Neural progenitor cell (in vitro differentiated cells): ENCODE measurements around the gene TMEM94. TPM values are rescaled to one million over a fixed set of nuclear protein-coding genes. Genes with fewer than 3 reads are reported as not detected.
"Not testable (repeated sequence)": the region's sequence is repeated elsewhere in the genome, so short reads cannot be mapped to it uniquely, and the experiment has no call there.

Source experiments
- DNase-seq: peaks from one replicate; pipeline ENCODE4 v3.0.0-alpha.2; 2016; ENCODE audit warnings: low spot score
- H2AFZ ChIP-seq: fragments of 200-600 bp; sonication (generic); replicated peaks from 2 replicates; pipeline ENCODE4 v1.6.1; 2016; ENCODE audit warnings: antibody characterized with exemption
- H3F3A ChIP-seq: fragments of 200-600 bp; sonication (generic); 2 replicates; pipeline ENCODE4 v1.6.1; 2016; ENCODE audit warnings: antibody characterized with exemption, low read depth
- H3K27ac ChIP-seq: fragments of 200-600 bp; sonication (generic); 2 replicates; pipeline ENCODE4 v1.5.1; 2016; ENCODE audit warnings: mild to moderate bottlenecking
- H3K27me3 ChIP-seq: fragments of 200-600 bp; sonication (generic); 2 replicates; pipeline ENCODE4 v1.6.1; 2016; ENCODE audit warnings: mild to moderate bottlenecking, moderate library complexity
- H3K36me3 ChIP-seq: fragments of 200-600 bp; sonication (generic); 2 replicates; pipeline ENCODE4 v1.5.1; 2016
- H3K4me1 ChIP-seq: fragments of 200-600 bp; sonication (generic); 2 replicates; pipeline ENCODE4 v1.6.1; 2016; ENCODE audit warnings: mixed run types
- H3K4me2 ChIP-seq: fragments of 200-600 bp; sonication (generic); 2 replicates; pipeline ENCODE4 v1.6.1; 2016
- H3K4me3 ChIP-seq: fragments of 200-600 bp; sonication (generic); 2 replicates; pipeline ENCODE4 v1.5.1; 2016
- H3K79me2 ChIP-seq: fragments of 200-600 bp; sonication (generic); 2 replicates; pipeline ENCODE4 v1.6.1; 2016; ENCODE audit warnings: low read depth
- H3K9ac ChIP-seq: fragments of 200-600 bp; sonication (generic); 2 replicates; pipeline ENCODE4 v1.6.1; 2016
- H3K9me3 ChIP-seq: fragments of 200-600 bp; sonication (generic); 2 replicates; pipeline ENCODE4 v1.5.1; 2016; ENCODE audit warnings: low read depth
- H4K20me1 ChIP-seq: fragments of 200-600 bp; sonication (generic); 2 replicates; pipeline ENCODE4 v1.6.1; 2016; ENCODE audit warnings: low read depth
- H3K27ac Mint-ChIP-seq: 3 replicates; pipeline ENCODE4 v1.8.0; 2021; ENCODE audit warnings: mixed read lengths
- H3K27me3 Mint-ChIP-seq: 2 replicates; pipeline ENCODE4 v1.8.0; 2022; ENCODE audit warnings: low read depth, mild to moderate bottlenecking, inconsistent platforms, moderate library complexity, mixed read lengths; ENCODE audit not compliant: insufficient read depth
- H3K36me3 Mint-ChIP-seq: 3 replicates; pipeline ENCODE4 v1.8.0; 2021; ENCODE audit warnings: mixed read lengths
- H3K4me1 Mint-ChIP-seq: 3 replicates; pipeline ENCODE4 v1.8.0; 2021; ENCODE audit warnings: mixed read lengths
- H3K4me3 Mint-ChIP-seq: 3 replicates; pipeline ENCODE4 v1.8.0; 2021; ENCODE audit warnings: mild to moderate bottlenecking, moderate library complexity, mixed read lengths
- H3K9me3 Mint-ChIP-seq: 3 replicates; pipeline ENCODE4 v1.8.0; 2020; ENCODE audit warnings: mixed read lengths
- CTCF ChIP-seq: fragments of 200-600 bp; sonication (generic); IDR thresholded peaks from 2 replicates; pipeline ENCODE4 v1.5.1; 2017; ENCODE audit warnings: antibody characterized with exemption, mild to moderate bottlenecking
- EZH2 ChIP-seq: fragments of 200-600 bp; sonication (generic); IDR thresholded peaks from 2 replicates; pipeline ENCODE4 v1.6.1; 2017; ENCODE audit warnings: antibody characterized with exemption, mild to moderate bottlenecking, moderate library complexity
- EZH2phosphoT487 ChIP-seq: fragments of 200-600 bp; sonication (generic); IDR thresholded peaks from 2 replicates; pipeline ENCODE4 v1.6.1; 2017; ENCODE audit warnings: antibody characterized with exemption
- total RNA-seq: library from RNA; depleted of rRNA; stranded (reverse); fragments of >200 nt; gene quantifications from 2 replicates; pipeline ENCODE4 v1.2.3, GENCODE V29; 2015; ENCODE audit warnings: low replicate concordance

Gene TMEM94
- total RNA-seq, 1 donor from 2014 or later: 23.6 TPM

- no peak overlapping the region for H2AFZ ChIP-seq
- Mint-ChIP-seq H3K36me3 (peaks cover 3% of the 10 kb centered on the region), H3K27ac (no peak overlapping the region), H3K9me3 (no peaks in the 10 kb centered on the region), H3K4me3 (no peak overlapping the region), H3K27me3 (peaks cover 3% of the 10 kb centered on the region), H3K4me1 (peaks cover 34% of the 10 kb centered on the region)
- H3K27ac ChIP-seq: no peak overlapping the region
- no peak overlapping the region for H3K4me3 ChIP-seq
- H3K9ac ChIP-seq: no peak overlapping the region
- H3K9me3 ChIP-seq: no peaks in the 10 kb centered on the region
- no peaks in the 10 kb centered on the region for H3K36me3 ChIP-seq
- no peak for DNase-seq
- H3K4me2 ChIP-seq: no peak overlapping the region
- peaks cover 4% of the 10 kb centered on the region for H3F3A ChIP-seq
- H4K20me1 ChIP-seq: no peaks in the 10 kb centered on the region
- peaks cover 12% of the 10 kb centered on the region for H3K79me2 ChIP-seq
- no peaks in the 10 kb centered on the region for H3K27me3 ChIP-seq
- H3K4me1 ChIP-seq: peaks cover 15% of the 10 kb centered on the region
- TF ChIP-seq EZH2: no peak
- TF ChIP-seq CTCF: no peak
- TF ChIP-seq EZH2phosphoT487: no peak
Measured at GRCh38 chr17:75454193-75454592, 2.2 kb upstream of the TMEM94 start.

DNA sequence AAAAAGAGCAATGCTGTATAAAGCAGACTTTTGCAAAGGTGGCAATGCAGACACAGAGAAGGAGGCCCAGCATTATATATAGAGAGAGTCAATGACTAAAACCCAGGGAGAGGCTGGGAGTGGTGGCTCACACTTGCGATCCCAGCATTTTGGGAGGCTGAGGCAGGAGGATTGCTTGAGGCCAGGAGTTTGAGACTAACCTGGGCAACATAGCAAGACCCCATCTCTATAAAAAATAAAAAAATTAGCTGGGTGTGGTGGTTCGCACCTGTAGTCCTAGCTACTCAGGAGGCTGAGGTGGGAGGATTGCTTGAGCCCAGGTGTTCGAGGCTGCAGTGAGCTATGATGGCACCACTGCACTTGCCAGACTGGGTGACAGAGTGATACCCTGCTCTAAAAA, 1.8 kb upstream of the TMEM94 start:
- not testable (repeated sequence) for H3K4me2 ChIP-seq, H3K36me3 Mint-ChIP-seq, H3K4me3 Mint-ChIP-seq, H3K27ac ChIP-seq, H3K9me3 ChIP-seq, H3K36me3 ChIP-seq, H3K27ac Mint-ChIP-seq, H3K4me3 ChIP-seq, H3K27me3 ChIP-seq, H3K9me3 Mint-ChIP-seq, DNase-seq, H3F3A ChIP-seq, H3K27me3 Mint-ChIP-seq, H2AFZ ChIP-seq, H3K9ac ChIP-seq, H4K20me1 ChIP-seq
- peaks cover 12% of the 10 kb centered on the region for H3K79me2 ChIP-seq
- peaks cover 15% of the 10 kb centered on the region for H3K4me1 ChIP-seq
- H3K4me1 Mint-ChIP-seq: peaks cover 37% of the 10 kb centered on the region

- Mint-ChIP-seq H3K36me3 (peaks cover 7% of the 10 kb centered on the region), H3K27me3 (peaks cover 3% of the 10 kb centered on the region), H3K27ac (peak overlapping the region; percentile 40), H3K4me3 (peak overlapping the region; percentile 92), H3K9me3 (no peaks in the 10 kb centered on the region), H3K4me1 (peaks cover 42% of the 10 kb centered on the region)
- Histone ChIP-seq H3K4me2 (peak overlapping the region; percentile 78), H3K27me3 (no peaks in the 10 kb centered on the region), H3K36me3 (no peaks in the 10 kb centered on the region), H3K9ac (peak overlapping the region; percentile 53), H2AFZ (peak overlapping the region; percentile 20), H3F3A (peaks cover 4% of the 10 kb centered on the region), H3K27ac (peak overlapping the region; percentile 61), H3K79me2 (peaks cover 20% of the 10 kb centered on the region), H4K20me1 (no peaks in the 10 kb centered on the region), H3K9me3 (no peaks in the 10 kb centered on the region), H3K4me3 (peak overlapping the region; percentile 53), H3K4me1 (peaks cover 15% of the 10 kb centered on the region)
- DNase-seq: no peak
- no peak for TF ChIP-seq EZH2phosphoT487
- no peak for TF ChIP-seq EZH2
- no peak for TF ChIP-seq CTCF
Measured at GRCh38 chr17:75456039-75456416, 407 bp upstream of the TMEM94 start.

DNA sequence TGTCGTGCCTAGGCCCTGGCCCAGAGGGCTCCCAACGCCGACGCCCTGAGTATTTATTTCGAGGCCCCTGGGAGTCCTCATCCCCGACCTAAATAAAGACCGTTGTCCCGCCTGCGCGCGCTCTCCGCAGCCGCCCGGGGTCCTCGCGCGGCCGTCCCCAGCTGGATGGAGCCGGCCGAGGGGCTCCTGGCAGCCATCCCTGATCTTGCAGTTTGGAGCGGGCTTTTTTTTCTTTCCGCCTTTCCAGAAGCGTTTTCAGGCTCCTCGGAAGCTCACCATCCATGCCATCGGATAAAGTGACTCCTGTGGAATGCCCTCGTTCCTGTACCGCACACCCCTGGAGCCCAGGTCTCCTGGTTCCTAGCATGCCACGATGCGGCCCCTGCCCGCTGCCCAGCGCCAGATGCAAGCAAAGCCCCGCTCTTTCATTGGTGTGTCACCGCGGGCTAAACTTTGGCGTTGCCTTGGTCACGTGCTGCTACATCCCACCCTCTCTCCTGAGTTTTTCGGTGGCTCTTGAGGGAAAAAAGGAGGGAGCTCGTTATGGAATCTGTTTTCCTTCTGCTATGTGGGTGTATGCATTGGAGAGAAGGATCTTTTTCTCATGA, 716 bp downstream of the TMEM94 start:
- Histone ChIP-seq H3K4me1 (peaks cover 15% of the 10 kb centered on the region), H4K20me1 (no peaks in the 10 kb centered on the region), H3K79me2 (peaks cover 20% of the 10 kb centered on the region), H2AFZ (peak overlapping the region; percentile 58), H3K27ac (peak overlapping the region; percentile 30), H3K9me3 (no peaks in the 10 kb centered on the region), H3K36me3 (no peaks in the 10 kb centered on the region), H3K27me3 (no peaks in the 10 kb centered on the region), H3K9ac (peak overlapping the region; percentile 57), H3K4me3 (peak overlapping the region; percentile 53), H3K4me2 (peak overlapping the region; percentile 75), H3F3A (peaks cover 4% of the 10 kb centered on the region)
- Mint-ChIP-seq H3K36me3 (peaks cover 7% of the 10 kb centered on the region), H3K27ac (peak overlapping the region; percentile 96), H3K9me3 (no peaks in the 10 kb centered on the region), H3K4me1 (peaks cover 42% of the 10 kb centered on the region), H3K4me3 (peak overlapping the region; percentile 92), H3K27me3 (peaks cover 3% of the 10 kb centered on the region)
- TF ChIP-seq CTCF (no peak), EZH2 (no peak), EZH2phosphoT487 (no peak)
- peak; percentile 73 for DNase-seq
